Activated naive CD4-positive, alpha-beta T cell (primary cell): Measurements from ENCODE around the gene WDR82.

Experiments
- DNase-seq, 4 experiments: peaks; one replicate each; lab custom pipeline; 2025; lab: John Stamatoyannopoulos, UW

WDR82 gene

GRCh38 chr3:52238193-52238760 lies 40.2 kb downstream of the WDR82 start:
- DNase-seq, result no peak

- no peak for DNase-seq
Measured at GRCh38 chr3:52237657-52238172, 40.7 kb downstream of the WDR82 start.

DNA sequence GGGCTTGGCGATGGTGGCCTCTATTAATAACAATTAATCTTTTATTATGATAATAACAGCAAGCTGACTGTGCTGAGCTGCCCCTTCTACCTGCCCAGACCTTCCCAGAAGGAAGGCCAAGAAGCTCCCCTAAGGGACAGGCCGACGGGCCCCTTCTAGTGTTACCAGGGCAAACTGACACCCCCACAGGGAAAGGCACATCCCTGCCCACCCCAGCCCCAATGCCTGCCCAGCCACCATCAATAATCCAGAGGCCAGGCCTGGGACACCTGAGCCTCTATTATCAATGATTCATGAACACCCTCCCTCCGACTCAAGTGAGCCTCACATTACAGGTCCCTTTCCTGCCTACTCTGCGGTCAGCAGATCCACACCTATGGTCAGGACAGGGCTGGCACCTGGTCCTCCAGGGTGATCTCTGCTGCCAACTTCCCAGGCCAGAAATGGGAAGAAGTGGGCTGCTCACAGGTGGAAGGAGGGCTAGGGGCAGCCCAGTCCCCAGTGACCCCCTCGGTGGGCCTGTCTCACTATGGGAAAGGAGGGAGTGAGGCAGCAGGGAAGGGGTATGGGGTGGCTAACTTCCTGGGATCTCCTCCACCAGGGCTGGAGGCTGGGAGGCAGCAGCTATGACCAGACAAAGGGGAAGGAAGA lies 41.3 kb downstream of the WDR82 start:
- DNase-seq, result no peak

DNA sequence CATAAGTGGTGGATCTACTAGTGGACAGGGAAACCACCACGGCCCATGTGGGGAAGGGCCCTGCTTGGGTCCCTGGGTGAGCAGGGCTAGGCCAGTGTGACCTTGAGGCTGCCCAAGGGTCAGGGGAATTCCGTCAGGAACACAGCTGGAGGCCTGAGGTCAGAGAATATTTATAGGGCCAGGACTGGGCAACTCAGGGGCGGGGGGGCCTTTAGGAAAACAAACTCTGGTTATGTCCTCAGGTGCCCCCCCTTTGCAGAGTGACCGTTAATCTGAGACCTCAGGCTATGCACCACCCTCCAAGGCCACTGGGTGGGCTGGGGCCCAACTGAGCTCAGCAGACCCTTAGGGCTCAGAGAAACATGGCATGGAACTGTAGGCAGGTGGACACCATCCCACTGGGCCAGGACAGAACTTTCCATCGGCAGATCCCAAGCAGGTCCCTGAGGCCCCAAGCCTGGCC lies 42.0 kb downstream of the WDR82 start:
- DNase-seq, result no peak

GRCh38 chr3:52234516-52235447 lies 43.7 kb downstream of the WDR82 start:
- no peak for DNase-seq

- DNase-seq, result no peak
Measured at GRCh38 chr3:52233968-52234367, 44.5 kb downstream of the WDR82 start.

DNA sequence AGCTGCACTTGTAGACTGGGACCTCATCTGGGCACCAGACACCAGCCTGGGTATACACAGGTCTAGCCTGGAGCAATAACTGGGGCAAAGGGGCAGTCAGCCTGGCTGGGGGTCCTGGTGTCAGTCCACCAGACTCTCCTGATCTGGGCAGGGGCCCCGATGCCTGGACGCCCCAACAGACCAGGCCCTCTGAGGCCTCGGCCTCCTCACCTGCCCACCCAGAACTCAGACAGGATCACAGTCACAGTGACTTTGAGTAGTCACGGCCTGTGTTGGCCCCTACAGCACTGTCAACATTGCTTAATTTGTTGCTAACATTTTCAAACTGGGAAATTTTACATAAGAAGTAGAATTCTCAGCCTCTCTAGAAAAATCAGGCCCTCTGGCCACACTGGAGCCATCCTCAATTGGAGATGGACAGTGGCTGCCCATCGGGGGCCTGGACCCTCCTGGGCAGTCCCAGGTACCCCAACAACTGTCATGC lies 45.3 kb downstream of the WDR82 start:
- DNase-seq, result no peak

DNA sequence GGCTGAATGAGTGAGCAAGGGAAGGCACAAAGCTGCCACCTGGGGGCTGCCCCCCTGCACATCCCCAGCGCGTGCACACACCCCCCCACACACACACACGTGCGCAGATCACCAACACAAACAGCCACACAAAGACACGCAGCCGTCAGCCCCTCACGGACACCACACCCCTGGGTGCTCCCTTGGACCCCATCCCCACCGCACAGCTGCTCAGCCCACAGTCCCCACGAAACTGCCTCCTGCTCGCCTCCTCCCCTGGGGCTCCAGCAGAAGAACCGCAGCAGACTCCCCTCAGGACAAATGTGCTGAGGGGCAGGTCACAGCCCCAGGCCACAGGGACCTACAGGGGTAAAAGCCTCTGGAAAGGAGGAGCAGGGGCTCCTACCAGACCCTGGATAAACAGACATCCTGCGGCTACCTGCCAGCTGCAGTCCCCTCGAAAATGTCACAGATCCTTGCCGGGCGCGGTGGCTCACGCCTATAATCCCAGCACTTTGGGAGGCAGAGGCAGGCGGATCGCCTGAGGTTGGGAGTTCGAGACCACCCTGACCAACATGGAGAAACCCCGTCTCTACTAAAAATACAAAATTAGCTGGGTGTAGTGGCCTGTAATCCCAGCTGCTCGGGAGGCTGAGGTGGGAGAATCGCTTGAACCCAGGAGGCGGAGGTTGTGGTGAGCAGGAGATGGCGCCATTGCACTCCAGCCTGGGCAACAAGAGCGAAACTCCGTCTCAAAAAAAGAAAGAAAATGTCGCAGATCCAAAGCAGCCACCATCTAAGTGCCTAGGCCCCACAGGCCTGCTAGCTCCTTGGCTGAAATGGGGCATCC lies 46.0 kb downstream of the WDR82 start:
- peak in 1 of 4 experiments; percentile 21 for DNase-seq

GRCh38 chr3:52231502-52232278 lies 46.8 kb downstream of the WDR82 start:
- DNase-seq, result peak; percentile 80 to 94 (median 88)

DNA sequence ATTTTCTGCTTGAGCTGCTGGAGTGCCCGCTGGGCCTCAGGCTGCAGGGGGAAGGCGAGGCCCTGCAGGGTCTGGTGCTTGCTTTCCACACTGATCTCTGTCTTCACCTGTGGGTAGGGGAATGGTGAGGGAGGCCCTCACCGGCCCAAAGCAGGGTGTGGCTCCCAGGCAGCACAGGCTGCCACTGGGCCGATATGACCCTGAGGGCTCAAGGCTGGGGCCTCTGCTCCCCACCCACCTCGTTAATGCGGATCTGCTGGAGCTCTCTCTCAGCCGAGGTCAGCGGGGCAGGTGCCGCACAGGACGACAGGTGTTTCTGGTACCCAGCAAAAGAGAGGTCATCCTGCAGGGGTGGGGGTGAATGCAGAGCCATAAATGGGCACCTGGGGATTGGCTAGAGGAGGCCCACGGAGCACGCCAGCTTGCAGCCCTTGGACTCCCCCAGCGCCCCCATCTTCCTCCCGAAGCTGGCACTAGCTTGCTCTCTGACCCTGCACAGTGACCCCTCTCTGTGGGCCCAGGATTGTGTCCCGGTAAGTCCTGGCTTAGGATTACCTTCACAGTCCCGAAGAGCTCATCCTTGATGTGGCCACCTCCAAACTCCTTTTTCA lies 47.5 kb downstream of the WDR82 start:
- no peak for DNase-seq

GRCh38 chr3:52230461-52230860 lies 48.0 kb downstream of the WDR82 start:
- no peak for DNase-seq

- DNase-seq, result no peak
Measured at GRCh38 chr3:52229656-52230055, 48.8 kb downstream of the WDR82 start.

DNA sequence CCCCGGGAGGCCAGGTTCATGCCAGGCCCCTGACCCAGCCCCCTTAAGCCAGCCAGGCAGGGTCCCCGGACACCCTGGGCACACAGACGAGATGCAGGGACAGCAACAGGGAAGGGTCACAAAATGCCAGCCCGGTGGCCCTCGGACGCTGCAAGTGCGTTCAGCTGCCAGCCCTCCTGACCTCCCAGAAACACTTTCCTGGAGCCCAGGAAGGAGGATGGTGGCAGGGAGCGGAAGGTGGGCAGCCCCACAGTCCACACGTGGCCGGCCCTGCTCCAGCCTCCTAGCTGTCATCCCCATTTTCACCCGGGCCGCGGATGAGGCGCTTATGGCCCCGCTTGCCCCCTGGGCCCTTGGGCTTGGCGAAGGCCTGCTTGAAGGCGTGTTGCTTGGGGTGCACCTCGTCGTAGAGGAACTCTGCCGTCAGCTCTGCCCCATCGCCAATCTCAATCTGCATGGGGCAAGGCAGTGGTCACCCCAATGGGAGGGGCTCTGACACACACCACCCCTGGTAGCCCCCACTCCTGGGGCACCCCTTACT lies 49.6 kb downstream of the WDR82 start:
- DNase-seq, result no peak

DNA sequence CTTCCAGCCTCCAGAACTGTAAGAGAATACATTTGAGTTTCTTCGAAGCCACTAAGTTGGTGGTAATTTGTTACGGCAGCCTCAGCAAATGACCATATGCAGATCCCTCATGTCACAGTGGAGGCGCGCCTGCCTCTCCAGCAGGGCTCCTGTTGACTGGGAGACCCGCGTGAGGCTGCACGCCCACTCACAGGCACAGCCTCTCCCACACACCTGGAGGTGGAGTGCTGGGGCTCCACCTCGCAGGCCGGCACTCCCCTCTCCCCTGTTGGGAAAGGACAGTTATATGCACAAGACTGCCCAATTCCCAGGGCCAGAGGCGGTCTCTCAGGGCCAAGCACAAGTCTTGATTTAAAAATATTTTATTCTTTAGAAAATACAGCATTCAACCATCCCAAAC lies 50.2 kb downstream of the WDR82 start:
- no peak for DNase-seq

GRCh38 chr3:52227766-52228165 lies 50.7 kb downstream of the WDR82 start:
- no peak for DNase-seq

- no peak for DNase-seq
Measured at GRCh38 chr3:52227117-52227516, 51.3 kb downstream of the WDR82 start.

GRCh38 chr3:52226229-52226817 lies 52.1 kb downstream of the WDR82 start:
- no peak for DNase-seq

DNA sequence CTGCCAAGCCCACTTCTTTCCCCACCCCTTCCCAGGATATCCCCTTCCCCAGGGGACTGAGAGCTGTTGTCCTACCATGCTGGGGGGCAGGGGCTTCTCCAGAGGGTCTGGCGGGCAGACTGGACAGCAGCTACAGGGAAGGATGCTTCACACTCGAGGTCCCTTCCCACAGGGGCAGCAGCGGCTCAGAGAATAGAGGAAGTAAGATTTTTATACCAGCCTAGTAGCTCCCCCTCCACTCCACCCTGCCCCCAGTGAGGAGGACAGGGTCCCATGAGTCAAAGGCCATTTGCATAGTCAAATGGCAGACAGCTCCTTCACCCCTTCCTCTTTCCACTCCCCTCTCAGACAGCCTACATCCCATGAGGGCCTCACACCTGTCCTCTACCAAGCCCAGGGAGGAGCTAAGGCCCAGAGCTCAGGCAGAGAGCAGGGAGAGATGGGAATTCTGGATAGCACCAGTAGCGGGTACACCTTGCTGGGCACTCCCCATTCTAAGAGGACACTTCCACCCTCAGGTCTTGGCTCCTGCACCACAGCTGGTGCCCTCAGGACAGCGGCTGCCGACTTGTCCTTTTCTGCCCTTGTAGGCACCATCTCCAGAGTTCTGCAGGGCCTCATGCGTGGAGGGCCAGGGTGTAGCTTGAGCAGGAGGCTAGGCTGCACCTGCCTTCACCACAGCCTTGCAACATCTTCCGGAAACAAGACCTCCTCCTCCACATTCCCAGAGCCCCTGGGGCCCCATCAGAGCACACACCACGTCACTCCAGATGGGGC lies 52.8 kb downstream of the WDR82 start, which contains the start of gene TLR9:
TLR9 (minus strand) TSS at position 194 of the 777 bp plus-strand sequence; CDS start at position 78, 116 bp downstream.
- no peak for DNase-seq
